Hematopoietic multipotent progenitor cell treated with erythropoietin and hydrocortisone succinate and interleukin-3 and kit ligand, for 6 days (in vitro differentiated cells): Measurements from ENCODE around the gene PLCL1.

Experiments used
- DNase-seq: peaks from one replicate; pipeline ENCODE4 v3.0.0-alpha.2; 2015

Gene PLCL1

DNA sequence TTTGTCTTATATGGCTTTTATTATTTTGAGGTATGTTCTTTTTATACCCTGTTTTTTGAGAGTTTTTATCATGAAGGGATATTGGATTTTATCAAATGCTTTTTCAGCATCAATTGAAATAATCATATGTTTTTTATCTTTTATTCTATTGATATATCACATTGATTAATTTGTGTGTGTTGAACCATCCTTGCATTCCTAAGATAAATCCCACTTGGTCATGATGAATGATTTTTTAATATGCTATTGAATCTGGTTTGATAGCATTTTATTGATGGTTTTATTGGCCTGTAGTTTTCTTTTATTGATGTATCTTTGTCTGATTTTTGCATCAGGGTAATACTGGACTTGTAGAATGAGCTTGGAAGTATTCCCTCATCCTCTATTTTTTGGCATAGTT lies 160.3 kb downstream of the PLCL1 start:
- no peak for DNase-seq

GRCh38 chr2:197965756-197966155 lies 161.4 kb downstream of the PLCL1 start:
- no peak for DNase-seq

DNA sequence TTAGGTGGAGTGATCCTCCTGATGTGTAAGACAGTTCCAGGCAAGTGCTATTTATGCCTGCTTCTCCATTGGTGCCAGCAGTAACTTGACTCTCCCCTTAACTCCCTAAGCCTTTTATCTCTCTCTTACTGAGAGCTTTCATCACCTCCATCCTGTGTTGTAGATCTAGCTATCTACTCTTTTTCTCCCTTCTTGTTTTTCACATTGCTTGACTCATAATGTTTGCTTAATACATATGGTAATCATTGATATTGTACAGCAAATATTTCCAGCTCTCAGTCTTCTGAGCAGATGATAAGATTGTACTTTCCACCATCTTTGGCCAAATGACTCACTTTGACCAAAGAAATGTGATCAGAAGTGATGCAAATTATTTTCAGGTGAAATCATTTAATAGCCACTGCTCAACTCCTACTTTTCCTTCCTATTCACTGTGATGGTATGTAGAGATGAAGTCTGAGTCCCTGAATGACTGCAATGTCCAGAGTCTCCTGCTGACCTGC lies 165.0 kb downstream of the PLCL1 start:
- DNase-seq: no peak

- peak; percentile 63 for DNase-seq
Observed at GRCh38 chr2:197972061-197972460, 167.7 kb downstream of the PLCL1 start.

DNA sequence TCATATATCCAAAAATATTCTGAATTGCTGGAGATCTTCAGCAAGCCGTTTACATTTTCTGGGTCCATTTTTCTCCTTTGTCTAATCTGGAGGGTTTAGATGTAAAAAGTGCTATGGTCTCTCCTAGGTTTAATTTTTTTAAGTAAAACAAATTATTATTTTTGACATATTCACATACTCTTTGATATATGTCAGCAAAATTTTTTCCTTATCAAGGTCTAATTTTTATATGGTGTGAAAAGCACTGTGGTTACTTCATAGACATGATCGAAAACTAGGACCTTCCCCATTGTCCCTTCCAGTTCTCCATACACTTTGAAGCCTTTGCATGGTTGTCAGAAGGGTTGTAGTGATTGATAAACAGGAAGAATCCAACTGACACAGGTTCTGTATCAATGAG lies 168.2 kb downstream of the PLCL1 start:
- DNase-seq: no peak

- DNase-seq: no peak
Observed at GRCh38 chr2:197973772-197974171, 169.4 kb downstream of the PLCL1 start.

GRCh38 chr2:197975931-197976519 lies 171.6 kb downstream of the PLCL1 start:
- DNase-seq: no peak

- DNase-seq: no peak
Observed at GRCh38 chr2:197978971-197979370, 174.6 kb downstream of the PLCL1 start.

DNA sequence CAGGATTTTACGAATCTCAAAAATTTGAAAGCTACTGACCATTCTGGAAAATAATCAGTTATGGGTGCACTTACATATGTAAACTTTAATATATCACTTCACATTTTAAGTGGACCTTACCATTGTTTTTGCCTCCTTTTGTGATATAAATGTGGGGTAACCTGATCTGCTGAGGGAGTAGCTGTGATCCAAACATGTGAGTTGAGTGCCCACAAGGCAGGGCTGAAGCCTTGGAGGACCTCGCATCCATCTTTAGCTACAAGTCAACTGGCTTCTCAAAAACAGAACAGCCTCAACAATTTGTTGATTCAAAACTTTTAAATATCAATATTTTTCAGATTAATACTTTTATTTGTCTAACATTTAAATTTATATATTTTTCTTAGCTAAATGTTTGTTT lies 178.2 kb downstream of the PLCL1 start:
- DNase-seq: no peak

GRCh38 chr2:197985029-197985638 lies 180.7 kb downstream of the PLCL1 start:
- DNase-seq: no peak

GRCh38 chr2:197986977-197987376 lies 182.6 kb downstream of the PLCL1 start:
- no peak for DNase-seq

DNA sequence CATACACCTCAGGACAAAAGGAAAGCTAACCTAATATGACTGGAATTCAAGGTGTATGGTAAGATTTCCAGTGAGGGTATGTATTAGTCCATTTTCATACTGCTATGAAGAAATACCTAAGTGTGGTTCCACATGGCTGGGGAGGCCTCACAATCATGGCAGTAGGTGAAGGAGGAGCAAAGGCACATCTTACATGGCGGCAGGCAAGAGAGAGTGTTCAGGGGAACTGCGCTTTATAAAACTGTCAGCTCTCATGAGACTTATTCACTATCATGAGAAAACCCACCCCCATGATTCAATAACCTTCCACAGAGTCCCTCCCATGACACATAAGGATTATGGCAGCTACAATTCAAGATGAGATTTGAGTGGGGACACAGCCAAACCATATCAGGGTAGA lies 186.0 kb downstream of the PLCL1 start:
- DNase-seq: no peak

DNA sequence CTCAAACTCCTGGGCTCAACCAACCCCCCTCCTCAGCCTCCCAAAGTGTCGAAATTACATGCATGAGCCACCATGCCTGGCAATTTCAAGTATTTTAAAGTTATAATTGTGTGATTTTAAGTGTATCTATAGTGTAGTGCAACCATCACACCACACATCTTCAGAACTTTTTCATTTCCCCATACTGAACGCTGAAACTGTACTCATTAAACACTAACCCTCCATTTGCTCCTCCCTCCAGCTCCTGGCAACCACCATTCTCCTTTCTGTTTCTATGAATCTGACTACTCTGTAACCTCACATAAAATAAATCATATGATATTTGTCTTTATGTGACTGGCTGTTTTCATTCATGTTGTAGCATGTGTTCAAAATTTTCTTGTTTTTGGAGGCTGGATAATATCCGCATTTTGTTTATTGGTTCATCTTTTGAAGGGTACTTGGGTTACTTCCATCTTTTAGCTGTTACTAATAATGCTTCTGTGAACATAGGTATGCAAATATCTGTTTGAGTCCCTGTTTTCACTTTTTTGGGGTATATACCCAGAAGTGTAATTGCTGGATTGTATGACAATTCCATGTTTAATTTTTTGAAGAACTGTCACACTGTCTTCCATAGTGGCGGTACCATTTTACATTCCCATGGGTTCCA lies 188.2 kb downstream of the PLCL1 start:
- no peak for DNase-seq

- no peak for DNase-seq
Observed at GRCh38 chr2:197993363-197993762, 189.0 kb downstream of the PLCL1 start.

DNA sequence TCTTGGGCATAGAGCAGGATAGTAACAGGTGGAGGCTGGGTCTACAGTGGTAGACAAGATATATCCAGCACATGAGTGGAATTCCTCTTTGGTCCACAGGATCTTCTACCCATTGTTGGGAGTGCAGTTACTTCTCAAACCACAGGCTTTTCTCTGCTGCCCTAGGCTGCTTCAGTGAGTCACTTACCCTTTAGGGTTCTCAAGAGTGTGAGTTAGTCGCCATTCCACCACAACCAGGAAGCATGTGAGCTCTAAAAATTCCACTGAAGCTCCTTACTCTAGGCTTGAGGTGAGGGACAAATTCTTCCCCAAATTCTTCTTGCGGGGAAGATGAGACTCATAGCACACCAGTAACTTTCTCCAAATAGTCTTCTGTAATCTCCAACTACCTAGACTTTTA lies 189.4 kb downstream of the PLCL1 start:
- DNase-seq: no peak

- DNase-seq: peak; percentile 5
Observed at GRCh38 chr2:197994751-197995150, 190.4 kb downstream of the PLCL1 start.

GRCh38 chr2:197996583-197996982 lies 192.2 kb downstream of the PLCL1 start:
- peak; percentile 24 for DNase-seq

- no peak for DNase-seq
Observed at GRCh38 chr2:197997083-197997541, 192.7 kb downstream of the PLCL1 start.

- DNase-seq: no peak
Observed at GRCh38 chr2:197998702-197999101, 194.3 kb downstream of the PLCL1 start.

DNA sequence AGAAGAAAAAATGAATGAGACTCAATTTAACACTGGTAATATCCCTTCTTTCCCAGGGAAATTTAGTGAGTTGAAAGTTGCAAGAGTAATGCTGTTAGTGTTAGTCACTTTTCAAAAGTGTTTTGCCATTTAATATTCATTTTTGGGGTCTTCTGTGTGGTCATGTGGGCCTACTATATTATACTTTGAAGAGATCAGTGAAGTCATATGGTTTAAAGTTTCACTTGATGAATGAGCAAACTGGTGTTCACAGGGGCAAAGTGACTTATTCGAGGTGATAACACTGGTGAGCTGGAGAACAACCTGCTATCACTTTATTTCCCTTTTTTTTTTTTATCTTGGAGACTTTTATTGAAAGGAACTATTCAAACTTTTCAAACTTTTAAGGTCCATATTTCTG lies 196.0 kb downstream of the PLCL1 start:
- DNase-seq: no peak

- no peak for DNase-seq
Observed at GRCh38 chr2:198004173-198004572, 199.8 kb downstream of the PLCL1 start.

- no peak for DNase-seq
Observed at GRCh38 chr2:198004921-198005829, 200.8 kb downstream of the PLCL1 start.

GRCh38 chr2:198006733-198007132 lies 202.3 kb downstream of the PLCL1 start:
- DNase-seq: no peak
